Sigmoid colon (tissue), 3 donors: ENCODE data around the gene RELL1.

Source experiments
- POLR2A ChIP-seq, 2 donors: fragments of 450-650 bp; IDR thresholded peaks; one replicate each; pipeline ENCODE4 v1.6.1; 2016; ENCODE audit warnings: antibody characterized with exemption in 2 of 2, mild to moderate bottlenecking in 2 of 2, moderate library complexity in 2 of 2
- TF ChIP-seq, protein P1 (sequence below), 4 experiments: fragments of 450-650 bp in 3 of 4; fragments of 200-600 bp in 1 of 4; IDR thresholded peaks; one replicate each; pipeline ENCODE4 v1.5.1; 2016 to 2019; ENCODE audit warnings: antibody characterized with exemption in 4 of 4, mild to moderate bottlenecking in 3 of 4, moderate library complexity in 2 of 4

DNA sequence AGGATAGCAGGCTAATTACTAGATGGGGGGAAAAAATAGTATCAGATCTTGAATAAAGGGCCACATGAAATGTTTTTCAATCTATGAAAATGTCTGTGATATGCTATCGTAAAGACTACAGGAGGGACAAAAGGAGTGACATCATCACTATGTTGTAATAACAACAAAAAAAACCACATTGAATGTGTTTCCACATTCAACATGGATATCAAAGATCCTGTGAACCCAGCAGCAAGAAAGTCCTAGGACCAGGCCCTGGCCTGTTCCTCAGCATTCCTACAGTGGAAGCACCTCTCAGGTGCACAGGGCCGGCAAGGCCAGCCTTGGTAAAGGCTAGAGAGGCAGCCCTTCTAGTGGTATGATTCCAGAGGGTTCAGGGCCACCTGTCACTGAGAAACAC is 118.3 kb downstream of the RELL1 start:
- TF ChIP-seq, protein P1, sequence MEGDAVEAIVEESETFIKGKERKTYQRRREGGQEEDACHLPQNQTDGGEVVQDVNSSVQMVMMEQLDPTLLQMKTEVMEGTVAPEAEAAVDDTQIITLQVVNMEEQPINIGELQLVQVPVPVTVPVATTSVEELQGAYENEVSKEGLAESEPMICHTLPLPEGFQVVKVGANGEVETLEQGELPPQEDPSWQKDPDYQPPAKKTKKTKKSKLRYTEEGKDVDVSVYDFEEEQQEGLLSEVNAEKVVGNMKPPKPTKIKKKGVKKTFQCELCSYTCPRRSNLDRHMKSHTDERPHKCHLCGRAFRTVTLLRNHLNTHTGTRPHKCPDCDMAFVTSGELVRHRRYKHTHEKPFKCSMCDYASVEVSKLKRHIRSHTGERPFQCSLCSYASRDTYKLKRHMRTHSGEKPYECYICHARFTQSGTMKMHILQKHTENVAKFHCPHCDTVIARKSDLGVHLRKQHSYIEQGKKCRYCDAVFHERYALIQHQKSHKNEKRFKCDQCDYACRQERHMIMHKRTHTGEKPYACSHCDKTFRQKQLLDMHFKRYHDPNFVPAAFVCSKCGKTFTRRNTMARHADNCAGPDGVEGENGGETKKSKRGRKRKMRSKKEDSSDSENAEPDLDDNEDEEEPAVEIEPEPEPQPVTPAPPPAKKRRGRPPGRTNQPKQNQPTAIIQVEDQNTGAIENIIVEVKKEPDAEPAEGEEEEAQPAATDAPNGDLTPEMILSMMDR (IDR thresholded peaks at IDR 0.05), result no peak
- no peak for TF ChIP-seq POLR2A (IDR thresholded peaks at IDR 0.05)
